ENCODE data around the gene HNRNPA2B1.
"Not testable (repeated sequence)": the region's sequence is repeated elsewhere in the genome, so short reads cannot be mapped to it uniquely, and the experiment has no call there.

Gene HNRNPA2B1

GRCh38 chr7:26165950-26166683 lies 34.4 kb downstream of the HNRNPA2B1 start:
- DNase-seq (ENCODE audit: low spot score): no peak

GRCh38 chr7:26163804-26164203 lies 36.7 kb downstream of the HNRNPA2B1 start:
- DNase-seq (ENCODE audit: low spot score): not testable (repeated sequence)

DNA sequence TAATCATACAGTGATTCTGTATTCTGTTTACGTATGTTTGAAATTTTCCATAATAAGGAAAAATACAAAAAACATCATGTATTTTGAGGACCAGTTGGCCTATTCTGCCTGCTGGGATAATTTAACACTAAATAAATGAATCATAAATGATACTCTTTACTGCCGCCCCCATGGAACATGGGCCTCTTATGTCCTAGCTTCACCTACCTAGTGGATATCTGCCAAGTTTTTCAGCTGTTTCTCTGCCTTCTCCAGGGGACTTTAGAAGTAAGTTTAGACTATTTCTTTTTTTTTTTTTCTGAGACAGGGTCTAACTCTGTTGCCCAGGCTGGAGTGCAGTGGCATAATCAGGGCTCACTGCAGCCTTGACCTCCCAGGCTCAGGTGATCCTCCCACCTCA lies 38.1 kb downstream of the HNRNPA2B1 start:
- no peak for DNase-seq (ENCODE audit: low spot score)

DNA sequence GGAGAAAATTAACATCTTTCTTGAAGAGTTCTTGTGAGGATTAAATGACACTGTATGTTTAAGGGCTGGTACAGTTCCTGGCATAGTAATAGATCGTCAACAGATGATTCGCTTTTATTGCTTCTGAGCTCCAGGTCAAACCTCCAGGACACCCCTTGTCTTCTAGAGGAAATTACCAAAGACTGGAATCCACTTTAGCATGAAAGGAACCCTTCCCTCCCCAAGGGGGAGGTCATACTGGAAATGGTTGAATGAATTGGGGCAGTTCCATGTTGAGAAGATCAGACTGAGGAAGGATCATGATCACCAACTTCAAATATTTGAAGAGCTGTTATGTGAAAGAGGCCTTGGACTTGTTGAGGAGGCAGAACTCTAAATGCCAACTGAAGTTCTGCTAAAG lies 39.6 kb downstream of the HNRNPA2B1 start:
- no peak for DNase-seq (ENCODE audit: low spot score)

- no peak for DNase-seq (ENCODE audit: low spot score)
These were observed 41.3 kb downstream of the HNRNPA2B1 start for GRCh38 chr7:26159243-26159642.

DNA sequence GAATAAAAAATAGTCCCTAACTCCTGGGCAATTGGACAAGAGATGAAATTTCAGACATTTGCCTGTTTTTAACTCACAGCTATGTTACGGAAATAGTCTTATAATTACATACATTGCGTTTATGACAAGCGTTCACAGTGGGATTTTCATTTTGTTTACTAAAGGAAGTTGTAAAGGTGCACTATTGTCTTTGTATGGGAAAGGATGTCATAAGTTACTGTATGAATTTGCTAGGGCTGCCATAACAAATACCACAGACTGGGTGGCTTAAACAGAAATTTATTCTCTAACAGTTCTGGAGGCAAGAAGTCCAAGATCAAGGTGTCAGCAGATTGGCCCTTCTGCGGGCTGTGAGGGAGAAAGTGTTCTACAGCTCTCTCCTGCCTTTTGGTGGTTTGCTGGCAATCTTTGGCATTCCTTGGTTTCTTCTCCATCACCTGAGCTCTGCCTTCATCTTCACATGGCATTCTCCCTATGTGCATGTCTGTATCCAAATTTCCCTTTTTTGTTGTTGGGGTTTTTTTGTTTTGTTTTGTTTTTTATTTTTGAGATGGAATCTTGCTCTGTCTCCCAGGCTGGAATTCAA lies 42.9 kb downstream of the HNRNPA2B1 start:
- DNase-seq (ENCODE audit: low spot score): no peak

GRCh38 chr7:26156451-26157420 lies 43.8 kb downstream of the HNRNPA2B1 start:
- DNase-seq (ENCODE audit: low spot score): no peak

- no peak for DNase-seq (ENCODE audit: low spot score)
These were observed 44.8 kb downstream of the HNRNPA2B1 start for GRCh38 chr7:26155531-26156375.

- DNase-seq (ENCODE audit: low spot score): no peak
These were observed 46.4 kb downstream of the HNRNPA2B1 start for GRCh38 chr7:26153823-26154783.

DNA sequence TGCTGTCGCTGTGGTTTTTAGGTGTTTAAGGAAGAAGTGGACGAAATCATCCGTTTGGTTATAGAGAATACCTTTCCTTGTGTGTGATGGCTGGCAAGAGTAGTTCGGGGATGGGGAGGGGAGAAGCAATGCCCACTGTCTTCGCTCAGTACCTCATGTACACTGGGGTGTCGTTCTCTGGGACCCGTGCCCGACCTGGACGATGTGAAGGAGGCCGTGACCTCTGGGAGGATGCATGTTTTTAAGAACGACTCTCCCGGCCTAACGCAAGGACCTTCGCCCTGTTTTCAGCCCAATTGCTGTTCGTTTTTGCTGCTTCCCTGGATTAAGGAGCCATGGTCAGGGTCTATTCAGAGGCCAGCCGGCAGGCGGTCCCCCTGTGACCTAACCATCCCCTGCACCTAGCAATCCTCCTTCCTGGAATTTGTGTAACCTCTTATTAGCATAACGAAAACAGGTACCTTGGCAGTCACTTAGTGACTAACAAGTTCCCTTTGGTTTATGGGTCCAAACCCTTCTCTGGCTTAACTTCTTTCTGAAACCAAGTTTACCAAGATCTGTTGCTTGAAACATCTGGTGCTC lies 47.2 kb downstream of the HNRNPA2B1 start:
- DNase-seq (ENCODE audit: low spot score): no peak

DNA sequence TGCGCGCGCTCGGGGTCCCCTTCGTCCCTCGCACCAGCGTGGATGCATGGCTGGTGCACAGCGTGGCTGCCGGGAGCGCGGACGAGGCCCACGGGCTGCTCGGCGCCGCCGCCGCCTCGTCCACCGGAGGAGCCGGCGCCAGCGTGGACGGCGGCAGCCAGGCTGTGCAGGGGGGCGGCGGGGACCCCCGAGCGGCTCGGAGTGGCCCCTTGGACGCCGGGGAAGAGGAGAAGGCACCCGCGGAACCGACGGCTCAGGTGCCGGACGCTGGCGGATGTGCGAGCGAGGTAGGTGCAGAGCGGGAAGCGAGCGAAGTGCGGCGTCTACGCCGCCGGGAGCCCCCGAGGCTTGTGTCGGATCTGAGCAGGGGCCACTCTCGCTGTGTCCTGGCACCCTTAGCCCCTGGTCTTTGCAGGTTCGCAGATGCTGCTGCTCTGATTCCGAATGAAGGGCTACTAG lies 47.7 kb downstream of the HNRNPA2B1 start:
- not testable (repeated sequence) for DNase-seq (ENCODE audit: low spot score)

- DNase-seq (ENCODE audit: low spot score): peak; percentile 89
These were observed 48.4 kb downstream of the HNRNPA2B1 start, which contains the start of gene NFE2L3 for GRCh38 chr7:26151953-26152781. Gene NFE2L3 (plus strand): TSS chr7:26152198. CDS start chr7:26152499, 301 bp downstream.

GRCh38 chr7:26151650-26151952 lies 48.9 kb downstream of the HNRNPA2B1 start:
- no peak for DNase-seq (ENCODE audit: low spot score)

GRCh38 chr7:26151096-26151495 lies 49.5 kb downstream of the HNRNPA2B1 start:
- no peak for DNase-seq (ENCODE audit: low spot score)

- DNase-seq (ENCODE audit: low spot score): no peak
These were observed 51.1 kb downstream of the HNRNPA2B1 start for GRCh38 chr7:26149391-26149977.

GRCh38 chr7:26148307-26148700 lies 52.2 kb downstream of the HNRNPA2B1 start:
- not testable (repeated sequence) for DNase-seq (ENCODE audit: low spot score)

DNA sequence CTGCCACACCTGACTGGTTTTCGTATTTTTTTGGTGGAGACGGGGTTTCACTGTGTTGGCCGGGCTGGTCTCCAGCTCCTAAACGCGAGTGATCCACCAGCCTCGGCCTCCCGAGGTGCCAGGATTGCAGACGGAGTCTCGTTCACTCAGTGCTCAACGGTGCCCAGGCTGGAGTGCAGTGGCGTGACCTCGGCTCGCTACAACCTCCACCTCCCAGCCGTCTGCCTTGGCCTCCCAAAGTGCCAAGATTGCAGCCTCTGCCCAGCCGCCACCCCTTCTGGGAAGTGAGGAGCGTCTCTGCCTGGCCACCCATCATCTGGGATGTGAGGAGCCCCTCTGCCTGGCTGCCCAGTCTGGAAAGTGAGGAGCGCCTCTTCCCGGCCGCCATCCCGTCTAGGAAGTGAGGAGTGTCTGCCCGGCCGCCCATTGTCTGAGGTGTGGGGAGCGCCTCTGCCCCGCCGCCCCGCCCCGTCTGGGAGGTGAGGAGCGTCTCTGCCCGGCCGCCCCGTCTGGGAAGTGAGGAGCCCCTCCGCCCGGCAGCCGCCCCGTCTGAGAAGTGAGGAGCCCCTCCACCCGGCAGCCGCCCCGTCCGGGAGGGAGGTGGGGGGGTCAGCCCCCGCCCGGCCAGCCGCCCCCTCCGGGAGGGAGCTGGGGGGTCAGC lies 52.8 kb downstream of the HNRNPA2B1 start:
- not testable (repeated sequence) for DNase-seq (ENCODE audit: low spot score)

- no peak for DNase-seq (ENCODE audit: low spot score)
These were observed 53.5 kb downstream of the HNRNPA2B1 start for GRCh38 chr7:26147030-26147429.

Measured in germinal center (tissue), 1 donor.